Effector CD8-positive, alpha-beta T cell (primary cell): Measurements from ENCODE around the gene ISG15.
"Not testable (repeated sequence)": the region's sequence is repeated elsewhere in the genome, so short reads cannot be mapped to it uniquely, and the experiment has no call there.

ENCODE experiments used
- DNase-seq: peaks from one replicate; lab custom pipeline; 2025; lab: John Stamatoyannopoulos, UW

Gene ISG15

GRCh38 chr1:1011396-1011949 is 1.8 kb upstream of the ISG15 start:
- DNase-seq: no peak

- DNase-seq: not testable (repeated sequence)
Measured at GRCh38 chr1:1012736-1013104, 577 bp upstream of the ISG15 start.

GRCh38 chr1:1013922-1014648 is 788 bp downstream of the ISG15 start:
- DNase-seq: no peak

DNA sequence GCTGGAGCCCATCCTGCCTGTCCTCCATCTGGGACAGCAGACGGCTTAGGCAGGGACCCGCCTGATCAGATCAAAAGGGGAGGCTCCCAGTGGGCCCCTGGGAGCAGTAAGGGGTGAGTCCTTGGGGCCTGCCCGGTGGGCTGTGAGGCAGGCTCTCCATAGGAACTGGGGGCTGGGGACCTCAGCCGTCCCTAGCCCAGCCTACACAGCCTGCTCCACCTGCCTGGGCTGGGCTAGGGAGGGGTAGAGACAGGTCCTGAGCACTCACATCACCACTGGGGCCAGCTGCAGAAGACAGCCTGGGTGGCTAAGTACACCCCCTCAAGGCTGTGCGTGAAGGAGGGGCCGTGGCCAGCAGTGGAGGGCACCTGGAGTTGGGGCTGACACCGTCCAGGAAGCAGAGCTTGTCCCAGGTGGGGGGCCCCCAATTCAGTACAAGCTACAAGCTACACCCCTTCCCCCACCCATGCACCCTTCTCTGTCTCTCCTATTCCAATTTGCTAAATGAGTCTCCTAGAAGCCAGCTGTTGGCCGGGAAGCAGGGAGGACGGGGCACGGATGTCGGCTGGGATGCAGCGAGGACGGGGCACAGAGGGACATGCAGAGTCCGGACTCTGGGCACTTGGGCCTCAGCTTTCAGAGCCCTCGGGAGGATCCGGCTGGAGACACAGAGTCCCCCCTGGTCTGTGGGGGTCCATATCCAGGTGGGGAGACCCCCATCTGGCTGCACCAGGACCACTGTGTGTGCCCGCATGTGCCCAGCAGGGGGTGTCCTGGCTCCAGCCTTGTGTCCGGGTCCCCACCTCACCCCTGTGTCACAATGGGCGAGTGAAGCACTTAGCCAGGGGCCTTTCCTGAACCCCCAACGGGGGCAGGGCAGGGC is 1.7 kb downstream of the ISG15 start:
- DNase-seq: no peak

DNA sequence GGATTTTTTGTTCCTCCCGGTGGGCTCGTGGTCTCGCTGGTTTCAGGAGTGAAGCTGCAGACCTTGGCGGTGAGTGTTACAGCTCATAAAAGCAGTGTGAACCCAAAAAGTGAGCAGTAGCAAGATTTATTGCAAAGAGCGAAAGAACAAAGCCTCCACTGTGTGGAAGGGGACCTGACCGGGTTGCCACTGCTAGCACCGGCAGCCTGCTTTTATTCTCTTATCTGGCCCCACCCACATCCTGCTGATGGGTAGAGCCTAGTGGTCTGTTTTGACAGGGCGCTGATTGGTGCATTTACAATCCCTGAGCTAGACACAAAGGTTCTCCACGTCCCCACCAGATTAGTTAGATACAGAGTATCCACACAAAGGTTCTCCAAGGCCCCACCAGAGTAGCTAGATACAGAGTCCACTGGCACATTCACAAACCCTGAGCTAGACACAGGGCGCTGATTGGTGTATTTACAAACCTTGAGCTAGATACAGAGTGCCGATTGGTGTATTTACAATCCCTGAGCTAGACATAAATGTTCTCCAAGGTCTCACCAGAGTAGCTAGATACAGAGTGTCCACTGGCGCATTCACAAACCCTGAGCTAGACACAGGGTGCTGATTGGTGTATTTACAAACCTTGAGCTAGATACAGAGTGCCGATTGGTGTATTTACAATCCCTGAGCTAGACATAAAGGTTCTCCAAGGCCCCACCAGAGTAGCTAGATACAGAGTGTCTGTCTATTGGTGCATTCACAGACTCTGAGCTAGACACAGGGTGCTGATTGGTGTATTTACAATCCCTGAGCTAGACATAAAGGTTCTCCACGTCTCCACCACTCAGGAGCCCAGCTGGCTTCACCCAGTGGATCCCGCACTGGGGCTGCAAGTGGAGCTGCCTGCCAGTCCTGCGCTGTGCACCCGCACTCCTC is 4.4 kb downstream of the ISG15 start:
- DNase-seq: not testable (repeated sequence)

DNA sequence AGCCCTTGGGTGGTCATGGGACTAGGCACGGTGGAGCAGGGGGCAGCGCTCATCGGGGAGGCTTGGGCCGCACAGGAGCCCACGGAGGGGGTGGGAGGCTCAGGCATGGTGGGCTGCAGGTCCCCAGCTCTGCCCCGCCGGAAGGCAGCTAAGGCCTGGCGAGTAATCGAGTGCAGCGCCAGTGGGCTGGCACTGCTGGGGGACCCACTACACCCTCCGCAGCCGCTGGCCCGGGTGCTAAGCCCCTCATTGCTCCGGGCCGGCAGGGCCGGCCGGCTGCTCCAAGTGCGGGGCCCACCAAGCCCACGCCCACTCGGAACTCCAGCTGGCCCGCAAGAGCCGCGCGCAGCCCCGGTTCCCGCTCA is 5.0 kb downstream of the ISG15 start:
- DNase-seq: not testable (repeated sequence)

DNA sequence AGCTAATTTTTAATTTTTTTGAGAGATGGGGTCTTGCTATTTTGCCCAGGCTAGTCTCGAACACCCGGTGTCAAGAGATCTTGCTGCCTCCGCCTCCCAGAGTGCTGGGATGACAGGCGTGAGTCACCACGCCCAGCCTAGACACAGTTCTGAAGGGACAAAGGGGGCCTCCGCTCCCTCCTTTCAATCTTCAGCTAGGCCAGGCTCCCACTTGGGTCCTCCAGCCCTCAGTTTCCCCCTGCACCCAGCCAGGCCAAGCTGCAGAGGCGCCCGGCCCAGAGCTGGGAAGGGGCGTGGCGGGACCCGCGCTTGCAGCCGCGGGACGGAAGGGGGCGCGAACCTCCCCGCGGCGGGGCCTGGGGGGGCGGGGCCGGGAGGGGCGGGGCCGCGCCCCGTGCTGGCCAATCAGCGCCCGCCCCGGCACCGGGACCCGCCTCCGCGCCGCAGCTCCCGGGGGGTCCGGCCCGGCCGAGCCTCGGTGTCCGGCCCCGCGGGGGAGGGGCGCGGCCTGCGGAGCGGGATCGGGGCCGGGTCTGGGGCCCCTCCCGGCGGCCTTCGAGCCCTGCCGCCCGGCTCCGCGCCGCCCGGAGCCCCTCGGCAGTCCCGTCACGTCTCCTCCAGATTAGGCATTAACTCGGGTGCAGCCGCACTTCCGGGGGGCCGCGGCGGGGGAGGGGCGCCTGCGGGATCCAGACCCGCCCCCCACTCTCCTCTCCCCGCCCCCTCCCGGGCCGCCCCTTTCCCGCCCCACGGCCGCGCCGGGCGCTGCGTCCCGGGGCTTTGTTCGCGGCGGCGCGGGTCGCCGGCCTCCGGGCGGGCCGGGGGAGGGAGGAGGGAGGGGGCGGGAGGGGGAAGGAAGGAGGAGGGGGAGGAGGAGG is 6.1 kb downstream of the ISG15 start:
- DNase-seq: peak; percentile 71

DNA sequence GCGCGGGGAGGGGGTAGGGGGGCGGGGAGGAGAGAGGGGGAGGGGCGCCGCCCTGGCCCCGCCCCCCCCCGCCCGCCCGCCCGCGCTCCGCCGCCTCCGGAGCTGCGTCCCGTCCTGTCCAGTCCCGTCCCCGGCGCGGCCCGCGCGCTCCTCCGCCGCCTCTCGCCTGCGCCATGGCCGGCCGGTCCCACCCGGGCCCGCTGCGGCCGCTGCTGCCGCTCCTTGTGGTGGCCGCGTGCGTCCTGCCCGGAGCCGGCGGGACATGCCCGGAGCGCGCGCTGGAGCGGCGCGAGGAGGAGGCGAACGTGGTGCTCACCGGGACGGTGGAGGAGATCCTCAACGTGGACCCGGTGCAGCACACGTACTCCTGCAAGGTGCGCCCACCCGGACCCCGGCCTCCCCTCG is 6.7 kb downstream of the ISG15 start, which contains the start of gene AGRN:
Gene AGRN (plus strand): TSS at position 121 of the 405 bp plus-strand sequence. CDS start 53 bp downstream, at position 174.
- no peak for DNase-seq

GRCh38 chr1:1020415-1021009 is 7.2 kb downstream of the ISG15 start:
- DNase-seq: no peak

GRCh38 chr1:1021010-1021919 is 8.0 kb downstream of the ISG15 start:
- no peak for DNase-seq

DNA sequence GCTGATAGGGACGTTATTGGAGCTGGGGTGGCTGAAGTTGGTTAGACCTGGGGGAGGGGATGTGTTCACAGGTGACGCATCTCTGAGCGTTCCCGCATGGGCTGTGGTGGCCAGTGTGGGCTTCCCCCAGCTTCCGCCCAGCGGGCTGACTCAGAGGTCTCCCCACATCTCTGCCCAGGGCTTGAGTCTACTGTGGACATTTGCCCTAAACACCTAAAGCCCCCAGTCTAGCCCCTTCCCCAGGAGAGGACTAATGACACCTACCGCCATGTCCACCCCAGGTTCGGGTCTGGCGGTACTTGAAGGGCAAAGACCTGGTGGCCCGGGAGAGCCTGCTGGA is 8.6 kb downstream of the ISG15 start:
- DNase-seq: no peak

DNA sequence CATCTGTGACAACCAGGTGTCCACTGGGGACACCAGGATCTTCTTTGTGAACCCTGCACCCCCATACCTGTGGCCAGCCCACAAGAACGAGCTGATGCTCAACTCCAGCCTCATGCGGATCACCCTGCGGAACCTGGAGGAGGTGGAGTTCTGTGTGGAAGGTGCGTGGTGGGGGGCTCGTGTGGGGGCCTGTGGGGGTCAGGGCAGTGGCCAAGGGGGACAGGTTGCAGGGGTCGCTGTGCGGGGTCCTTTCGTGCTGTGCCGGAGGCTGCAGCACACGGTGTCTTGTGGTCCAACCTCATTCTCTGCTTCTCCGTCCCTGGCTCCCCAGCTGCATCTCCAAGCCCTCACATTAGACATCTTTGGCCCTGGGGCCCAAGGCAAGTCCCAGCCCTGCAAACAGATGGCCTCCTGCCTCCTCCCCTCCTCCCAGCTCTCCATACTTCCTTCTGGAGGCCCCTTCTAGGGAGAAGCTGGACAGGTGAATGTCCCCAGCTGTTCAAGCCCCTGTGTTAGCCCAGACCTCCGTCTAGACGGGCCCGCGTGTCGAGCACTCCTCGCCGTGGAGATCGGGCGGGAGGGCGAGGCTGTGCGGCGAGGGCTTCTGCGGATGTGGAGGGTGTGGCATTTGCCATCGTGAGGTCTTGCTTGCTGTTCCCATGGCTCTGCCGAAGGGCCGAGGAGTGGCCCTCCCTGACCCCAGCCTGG is 9.2 kb downstream of the ISG15 start:
- DNase-seq: no peak

GRCh38 chr1:1023700-1024099 is 10.4 kb downstream of the ISG15 start:
- no peak for DNase-seq

DNA sequence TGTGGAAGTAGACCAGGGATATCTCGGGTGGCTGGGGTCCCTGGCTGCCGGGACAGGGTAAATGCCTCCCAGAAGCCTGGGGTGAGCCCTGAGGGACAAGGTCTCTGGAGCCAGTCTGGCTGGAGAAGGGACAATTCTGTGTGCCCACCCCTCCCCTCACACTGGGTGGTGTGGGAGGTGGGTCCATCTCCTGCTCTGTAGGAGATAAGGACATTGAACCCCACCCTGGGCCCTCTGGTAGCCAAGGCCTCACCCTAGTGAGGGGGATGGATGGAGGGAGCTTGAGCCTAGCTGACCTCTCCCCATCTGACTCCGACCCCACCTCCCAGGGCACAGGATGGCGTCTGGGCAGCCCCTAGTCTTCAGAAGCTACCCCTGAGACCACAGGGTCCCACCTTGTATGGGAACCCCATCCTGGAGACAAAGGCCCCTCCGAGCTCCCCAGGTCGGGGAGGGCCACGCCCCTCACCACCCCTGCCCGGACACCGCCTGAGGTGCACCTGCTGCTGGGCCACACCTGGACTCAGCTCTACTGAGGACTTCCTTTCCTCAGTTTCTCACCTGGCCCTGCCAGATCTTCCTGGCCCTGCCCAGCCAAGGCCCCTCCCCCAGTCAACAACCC is 11.0 kb downstream of the ISG15 start:
- no peak for DNase-seq

DNA sequence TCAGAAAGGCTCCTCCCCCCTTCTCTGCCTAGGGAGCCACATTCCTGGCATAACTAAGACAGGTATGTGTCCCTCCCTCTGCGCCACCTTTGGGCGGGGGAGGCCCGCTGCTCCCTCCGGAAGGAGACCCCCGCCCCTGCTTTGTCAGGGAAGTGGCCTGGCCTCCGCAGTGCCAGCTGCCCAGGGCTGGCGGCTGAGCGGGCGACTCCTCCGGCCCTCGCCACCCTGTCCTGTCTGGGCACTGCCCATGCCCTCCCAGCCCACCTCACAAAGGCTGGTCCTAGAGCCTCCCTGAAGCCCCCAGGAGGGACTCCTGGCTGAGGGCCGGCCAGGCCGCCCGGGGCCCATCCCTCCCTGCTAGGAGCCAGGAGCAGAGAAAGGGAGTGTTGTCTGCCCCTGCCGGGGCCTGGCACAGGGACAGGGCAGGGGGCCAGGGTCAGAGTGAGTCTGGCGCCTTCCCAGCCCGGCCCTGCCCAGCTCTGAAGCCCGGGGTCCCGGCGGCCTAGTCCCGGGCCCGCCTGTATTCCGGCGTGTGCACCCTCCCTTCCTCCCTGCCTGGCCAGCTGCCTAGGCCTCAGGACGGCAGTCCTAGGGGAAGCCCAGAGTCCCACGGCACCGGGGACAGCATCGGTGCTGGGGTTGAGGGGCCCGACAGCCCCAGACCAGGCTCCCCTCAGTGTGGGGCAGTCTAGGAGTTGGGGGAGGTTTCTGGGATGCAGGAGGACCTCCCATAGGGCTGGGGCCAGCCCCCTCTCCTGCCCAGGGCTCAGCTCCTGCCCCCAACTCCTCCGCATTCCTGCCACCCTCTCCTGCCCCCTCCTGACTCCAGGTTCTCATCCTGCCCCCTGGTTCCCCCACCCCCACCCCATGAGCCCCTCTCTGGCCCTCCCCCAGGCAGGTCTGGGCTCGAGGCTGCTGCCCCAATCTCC is 11.7 kb downstream of the ISG15 start:
- no peak for DNase-seq

DNA sequence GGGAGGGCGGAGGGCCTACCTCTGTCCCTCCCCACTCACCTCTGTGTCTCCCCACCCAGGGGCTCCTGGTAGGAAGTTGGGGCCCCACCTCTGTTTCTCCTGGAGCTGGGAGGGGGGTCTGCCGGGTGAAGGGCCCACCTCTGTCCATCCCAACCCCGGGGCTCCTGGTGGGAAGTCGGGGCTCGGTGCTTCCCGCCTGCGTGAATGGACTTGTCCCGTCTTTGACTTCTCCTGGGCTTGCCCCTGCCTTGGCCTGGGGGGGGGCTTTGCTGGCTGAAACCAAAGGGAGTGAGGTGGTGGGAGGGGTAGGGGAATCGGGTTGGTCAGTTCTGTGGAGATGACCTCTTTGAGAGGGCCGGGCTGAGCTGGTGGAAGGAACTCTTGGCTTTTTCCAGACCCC is 12.4 kb downstream of the ISG15 start:
- no peak for DNase-seq
